Heart right ventricle (tissue), 16 donors: ENCODE results near the gene BNC2. TPM values are rescaled to one million over a fixed set of nuclear protein-coding genes. Genes with fewer than 3 reads are reported as not detected.

Experiments
- ATAC-seq, 8 donors: fragments of 200-7000 bp; cut with Tn5 transposase; one replicate each; pipeline ENCODE4 v1.9.1; 2020; ENCODE audit warnings: mild to moderate bottlenecking in 8 of 8, moderate library complexity in 8 of 8, moderate number of reproducible peaks in 1 of 8
- DNase-seq, 2 donors: peaks; one replicate each; pipeline ENCODE4 v3.0.0-alpha.2; 2020
- H3K27ac ChIP-seq, 10 donors: fragments of 200-600 bp; sonication (generic) in 2 of 10; one replicate each; pipeline versions ENCODE4 v1.5.0 to v1.8.0; 2020 to 2022; ENCODE audit warnings: mild to moderate bottlenecking in 3 of 10
- H3K27me3 ChIP-seq, 7 donors: fragments of 200-600 bp; one replicate each; pipeline ENCODE4 v1.8.0; 2021 to 2022; ENCODE audit warnings: mild to moderate bottlenecking in 2 of 7
- H3K36me3 ChIP-seq, 9 donors: fragments of 200-600 bp; sonication (generic) in 1 of 9; one replicate each; pipeline versions ENCODE4 v1.5.0 to v1.8.0; 2020 to 2022; ENCODE audit warnings: mild to moderate bottlenecking in 2 of 9
- H3K4me1 ChIP-seq, 9 donors: fragments of 200-600 bp; sonication (generic) in 1 of 9; one replicate each; pipeline versions ENCODE4 v1.5.0 to v1.8.0; 2020 to 2022; ENCODE audit warnings: mild to moderate bottlenecking in 4 of 9
- H3K4me3 ChIP-seq, 10 donors: fragments of 200-600 bp; sonication (generic) in 2 of 10; one replicate each; pipeline versions ENCODE4 v1.5.0 to v1.8.0; 2020 to 2022; ENCODE audit warnings: mild to moderate bottlenecking in 7 of 10, moderate library complexity in 2 of 10
- H3K9me3 ChIP-seq, 11 donors: fragments of 200-600 bp in 10 of 11; sonication (generic) in 2 of 11; one replicate each; pipeline versions ENCODE4 v1.5.0 to v1.8.0; 2013 to 2022; ENCODE audit warnings: mild to moderate bottlenecking in 2 of 11, control low read depth in 1 of 11, moderate library complexity in 1 of 11
- CTCF ChIP-seq, 9 donors: fragments of 200-600 bp; sonication (generic) in 2 of 9; IDR thresholded peaks; one replicate each; pipeline versions ENCODE4 v1.5.0 to v1.8.0; 2021 to 2022; ENCODE audit warnings: antibody characterized with exemption in 9 of 9, mild to moderate bottlenecking in 5 of 9, moderate library complexity in 1 of 9
- WGBS, 2 donors: extraction: QIAGEN DNeasy Blood & Tissue Kit; methylation state at CpG; one replicate each; pipeline ENCODE4 v1.1.7; 2013; ENCODE audit warnings: inconsistent platforms in 1 of 2; 5-methylcytosine and 5-hydroxymethylcytosine counted together
- intact Hi-C, 10 donors: fragments of 100-400 bp; cut with DNase I; formaldehyde crosslinking; loops; one replicate each; pipeline versions ENCODE4 v1.11.1 to v1.14.2; 2022
- polyA plus RNA-seq, 2 donors: library from polyadenylated mRNA; stranded (reverse); fragments of 200-250 nt; gene quantifications; one replicate each; pipeline ENCODE4 v1.2.3, GENCODE V29; 2013
- total RNA-seq, 10 donors: library from RNA; stranded (reverse); fragmentation: NEBNext Ultra II Directional in 3 of 10; extraction: Animal tissue kit (Norgen Biotek cat#: 25700) in 3 of 10; gene quantifications; one replicate each; pipeline versions ENCODE4 v1.2.1 to v1.2.4, GENCODE V29; 2021 to 2023
- donor health status: Arrhythmogenic right ventricular cardiomyopathy.
- donor health status: ischemic (EF 13 %, LVEDD 7.1; RV severe dilation, severe dysfunction).
- donor health status: healthy with polysubstance abuse.
- donor health status: DM: no; HTN: yes; CAD: no.
- donor health status: DM: no; HTN: no; CAD: no.
- donor health status: ischemic (EF 25% LVEDD 6.9; RV normal size, moderate dysfunction).
- donor health status: ischemic (EF 25% LVEDD 5.7; RV mildly dilated, moderate dysfunction).
- donor health status: healthy.
- donor health status: DM: yes; HTN: yes; CAD: no.
- donor health status: Ischemic cardiomyopathy.
- donor health status: ischemic (EF 35%, LVEDD 5.7; RV mildly dilated, moderate dysfunction).
- donor health status: nonischemic (EF 11% LVEDD 7.7; RV severe dilation, severe dysfunction).
- donor health status: DM: yes; HTN: yes; CAD: no.
- donor health status: PGD.
- donor health status: ischemic (EF 29% LVEDD 5.4; RV normal size, mild dysfunction).
- donor health status: nonischemic (EF 23%, LVEDD 6.1; RV moderate dilation, normal function).

The BNC2 gene
- total and polyA plus RNA-seq, 12 donors: 0.49 to 7.3 (median 3.2) TPM

- TF ChIP-seq CTCF (IDR thresholded peaks at IDR 0.05): no peak
- WGBS, 2 donors: 34 to 35% methylated on average over 2 of the region's 2 CpGs
- H3K27ac ChIP-seq: peak overlapping the region in 3 of 10 donors; percentile 1 to 27 (median 26)
- intact Hi-C loops: no loop called here
- H3K27me3 ChIP-seq: no peaks in the 10 kb centered on the region
- no peaks in the 10 kb centered on the region for H3K9me3 ChIP-seq
- no peak for DNase-seq
- ATAC-seq: no peak
- H3K4me3 ChIP-seq: no peak overlapping the region
- no peaks in the 10 kb centered on the region for H3K36me3 ChIP-seq
- peaks cover 0 to 9% (median 0%) of the 10 kb centered on the region in 9 donors for H3K4me1 ChIP-seq
Observed at GRCh38 chr9:16505199-16505598, 365.3 kb downstream of the BNC2 start.

GRCh38 chr9:16501726-16502125 is 368.7 kb downstream of the BNC2 start:
- Histone ChIP-seq H3K27me3 (no peaks in the 10 kb centered on the region), H3K4me3 (no peak overlapping the region), H3K9me3 (no peaks in the 10 kb centered on the region), H3K36me3 (no peaks in the 10 kb centered on the region), H3K4me1 (peaks cover 0 to 6% (median 0%) of the 10 kb centered on the region in 9 donors), H3K27ac (no peak overlapping the region)
- ATAC-seq (no peak), DNase-seq (no peak)
- 94 to 96% methylated on average over 2 of the region's 2 CpGs for WGBS, 2 donors
- intact Hi-C loops: no loop called here
- no peak for TF ChIP-seq CTCF (IDR thresholded peaks at IDR 0.05)

- Histone ChIP-seq H3K9me3 (no peaks in the 10 kb centered on the region), H3K36me3 (no peaks in the 10 kb centered on the region), H3K27ac (no peak overlapping the region), H3K4me3 (no peak overlapping the region), H3K27me3 (no peaks in the 10 kb centered on the region), H3K4me1 (peaks cover 0 to 6% (median 0%) of the 10 kb centered on the region in 9 donors)
- ATAC-seq: no peak
- TF ChIP-seq CTCF (IDR thresholded peaks at IDR 0.05): no peak
- intact Hi-C loops: no loop called here
- no peak for DNase-seq
- WGBS, 2 donors: 86 to 92% methylated on average over 2 of the region's 2 CpGs
Observed at GRCh38 chr9:16501141-16501540, 369.3 kb downstream of the BNC2 start.

- Histone ChIP-seq H3K36me3 (no peaks in the 10 kb centered on the region), H3K9me3 (no peaks in the 10 kb centered on the region), H3K27me3 (no peaks in the 10 kb centered on the region), H3K4me3 (no peak overlapping the region), H3K27ac (no peak overlapping the region), H3K4me1 (peaks cover 0 to 5% (median 0%) of the 10 kb centered on the region in 9 donors)
- ATAC-seq (no peak), DNase-seq (no peak)
- 89 to 94% methylated on average over 2 of the region's 2 CpGs for WGBS, 2 donors
- no peak for TF ChIP-seq CTCF (IDR thresholded peaks at IDR 0.05)
- intact Hi-C loops: no loop called here
Observed at GRCh38 chr9:16500386-16500785, 370.1 kb downstream of the BNC2 start.
